DOHH2 (cell line): ENCODE data around the gene KIF3C.

Experiments used
- H3F3A ChIP-seq: fragments of 200-600 bp; sonication (generic), shearing (Covaris generic); 2 replicates; pipeline ENCODE4 v1.6.0; 2016; ENCODE audit warnings: antibody characterized with exemption, mild to moderate bottlenecking; ENCODE audit not compliant: control insufficient read depth, insufficient read depth
- H3K27ac ChIP-seq: fragments of 200-600 bp; sonication (generic); 2 replicates; pipeline ENCODE4 v1.5.1; 2014; ENCODE audit warnings: low read depth, mild to moderate bottlenecking, low read length, moderate library complexity
- H3K27me3 ChIP-seq: fragments of 200-600 bp; sonication (generic); 2 replicates; pipeline ENCODE4 v1.6.1; 2014; ENCODE audit warnings: mild to moderate bottlenecking, low read length, mixed read lengths; ENCODE audit not compliant: control insufficient read depth
- H3K36me3 ChIP-seq: fragments of 200-600 bp; sonication (generic); 2 replicates; pipeline ENCODE4 v1.6.1; 2014; ENCODE audit warnings: mild to moderate bottlenecking, low read length, moderate library complexity, mixed read lengths; ENCODE audit not compliant: control insufficient read depth
- H3K4me1 ChIP-seq: fragments of 200-600 bp; sonication (generic); 2 replicates; pipeline ENCODE4 v1.6.1; 2014; ENCODE audit warnings: mild to moderate bottlenecking, low read length, mixed read lengths; ENCODE audit not compliant: control insufficient read depth
- H3K4me2 ChIP-seq: fragments of 200-600 bp; sonication (generic); 2 replicates; pipeline ENCODE4 v1.6.0; 2014; ENCODE audit warnings: mild to moderate bottlenecking, low read length, moderate library complexity
- H3K4me3 ChIP-seq: fragments of 200-600 bp; sonication (generic); 2 replicates; pipeline ENCODE4 v1.5.1; 2014; ENCODE audit warnings: mild to moderate bottlenecking, low read length, mixed read lengths
- H3K79me2 ChIP-seq: fragments of 200-600 bp; sonication (generic); 2 replicates; pipeline ENCODE4 v1.6.1; 2014; ENCODE audit warnings: mild to moderate bottlenecking, low read length, mixed read lengths; ENCODE audit not compliant: control insufficient read depth
- H3K9me2 ChIP-seq: fragments of 200-600 bp; sonication (generic); replicated peaks from 2 replicates; pipeline ENCODE4 v1.6.1; 2014; ENCODE audit warnings: mild to moderate bottlenecking, low read length, mixed read lengths; ENCODE audit not compliant: control insufficient read depth
- H3K9me3 ChIP-seq: fragments of 200-600 bp; sonication (generic); 2 replicates; pipeline ENCODE4 v1.6.1; 2014; ENCODE audit warnings: antibody characterized with exemption, low read length, mixed read lengths; ENCODE audit not compliant: control insufficient read depth, insufficient read depth
- H4K20me1 ChIP-seq: fragments of 200-600 bp; sonication (generic); 2 replicates; pipeline ENCODE4 v1.6.0; 2014; ENCODE audit warnings: low read depth, mild to moderate bottlenecking, antibody characterized with exemption, low read length, moderate library complexity; ENCODE audit not compliant: control insufficient read depth, insufficient read depth
- CTCF ChIP-seq: fragments of 200-600 bp; sonication (generic); IDR thresholded peaks from one replicate; pipeline ENCODE4 v1.5.1; 2014; ENCODE audit warnings: antibody characterized with exemption, mild to moderate bottlenecking, low read depth, low read length; ENCODE audit not compliant: poor library complexity, severe bottlenecking
- EZH2phosphoT487 ChIP-seq: fragments of 200-600 bp; sonication (generic); IDR thresholded peaks from 2 replicates; pipeline ENCODE4 v1.6.1; 2017; ENCODE audit warnings: borderline replicate concordance, mild to moderate bottlenecking, antibody characterized with exemption, low read length, moderate library complexity, mixed read lengths

The KIF3C gene

GRCh38 chr2:26011609-26011989 lies 29.3 kb upstream of the KIF3C start:
- no peaks in the 10 kb centered on the region for H3K9me2 ChIP-seq
- no peak overlapping the region for H3K27ac ChIP-seq
- no peak overlapping the region for H3K4me2 ChIP-seq
- no peaks in the 10 kb centered on the region for H3F3A ChIP-seq
- H3K4me1 ChIP-seq, result no peaks in the 10 kb centered on the region
- H3K4me3 ChIP-seq, result no peak overlapping the region
- H3K36me3 ChIP-seq, result no peaks in the 10 kb centered on the region
- no peaks in the 10 kb centered on the region for H3K9me3 ChIP-seq
- no peaks in the 10 kb centered on the region for H4K20me1 ChIP-seq
- H3K79me2 ChIP-seq, result no peaks in the 10 kb centered on the region
- no peaks in the 10 kb centered on the region for H3K27me3 ChIP-seq
- no peak for TF ChIP-seq CTCF
- TF ChIP-seq EZH2phosphoT487, result no peak

GRCh38 chr2:26010943-26011342 lies 28.6 kb upstream of the KIF3C start:
- TF ChIP-seq CTCF (peak; percentile 30), EZH2phosphoT487 (no peak)
- Histone ChIP-seq H3K4me3 (no peak overlapping the region), H3K4me1 (no peaks in the 10 kb centered on the region), H4K20me1 (no peaks in the 10 kb centered on the region), H3F3A (no peaks in the 10 kb centered on the region), H3K4me2 (no peak overlapping the region), H3K27ac (no peak overlapping the region), H3K79me2 (no peaks in the 10 kb centered on the region), H3K27me3 (no peaks in the 10 kb centered on the region), H3K36me3 (no peaks in the 10 kb centered on the region), H3K9me3 (no peaks in the 10 kb centered on the region), H3K9me2 (no peaks in the 10 kb centered on the region)

GRCh38 chr2:26009567-26009963 lies 27.3 kb upstream of the KIF3C start:
- Histone ChIP-seq H3K36me3 (no peaks in the 10 kb centered on the region), H3K79me2 (no peaks in the 10 kb centered on the region), H3F3A (no peaks in the 10 kb centered on the region), H3K27me3 (no peaks in the 10 kb centered on the region), H3K4me2 (no peak overlapping the region), H4K20me1 (no peaks in the 10 kb centered on the region), H3K27ac (no peak overlapping the region), H3K4me3 (no peak overlapping the region), H3K9me2 (no peaks in the 10 kb centered on the region), H3K4me1 (no peaks in the 10 kb centered on the region), H3K9me3 (no peaks in the 10 kb centered on the region)
- no peak for TF ChIP-seq CTCF
- TF ChIP-seq EZH2phosphoT487, result no peak
